ENCODE data around the gene MFSD11. TPM values are rescaled to one million over a fixed set of nuclear protein-coding genes. Genes with fewer than 3 reads are reported as not detected.
"Not testable (repeated sequence)": the region's sequence is repeated elsewhere in the genome, so short reads cannot be mapped to it uniquely, and the experiment has no call there.

Gene MFSD11
- total RNA-seq, 1 donor from 2014 or later: 21.4 TPM

DNA sequence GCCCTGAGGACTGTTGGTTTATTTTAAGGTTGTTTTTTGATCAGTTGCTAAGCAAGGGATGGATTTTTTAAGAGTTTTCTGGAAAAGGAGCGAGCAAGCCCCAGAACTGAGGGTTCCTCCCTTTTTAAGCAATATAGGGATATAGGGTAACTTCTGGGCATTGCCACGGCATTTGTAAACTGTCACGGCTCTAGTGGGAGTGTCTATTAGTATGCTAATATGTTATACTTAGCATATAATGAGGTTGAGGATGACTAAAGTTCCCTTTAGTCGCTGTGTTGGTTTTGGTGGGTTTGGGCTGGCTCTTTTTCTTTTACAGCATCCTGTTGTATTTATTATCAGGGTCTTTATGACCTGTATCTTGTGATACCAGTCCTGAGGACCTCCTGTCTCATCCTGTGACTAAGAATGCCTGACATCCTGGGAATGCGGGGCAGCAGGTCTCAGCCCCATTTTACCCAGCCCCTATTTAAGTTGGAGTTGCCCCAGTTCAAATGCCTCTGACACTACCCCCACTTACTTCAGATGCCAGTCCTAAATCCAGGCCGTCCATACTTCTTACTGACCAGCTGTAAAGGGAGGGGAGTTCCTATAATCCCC, 59.4 kb downstream of the MFSD11 start:
- Histone ChIP-seq H3K9me3 (replicated peaks) (no peaks in the 10 kb centered on the region), H3K36me3 (no peaks in the 10 kb centered on the region), H3K27me3 (ENCODE audit: low read depth) (no peaks in the 10 kb centered on the region), H3K4me3 (no peak overlapping the region), H3K4me1 (no peaks in the 10 kb centered on the region), H3K27ac (replicated peaks) (no peak overlapping the region)
- TF ChIP-seq, protein P1, sequence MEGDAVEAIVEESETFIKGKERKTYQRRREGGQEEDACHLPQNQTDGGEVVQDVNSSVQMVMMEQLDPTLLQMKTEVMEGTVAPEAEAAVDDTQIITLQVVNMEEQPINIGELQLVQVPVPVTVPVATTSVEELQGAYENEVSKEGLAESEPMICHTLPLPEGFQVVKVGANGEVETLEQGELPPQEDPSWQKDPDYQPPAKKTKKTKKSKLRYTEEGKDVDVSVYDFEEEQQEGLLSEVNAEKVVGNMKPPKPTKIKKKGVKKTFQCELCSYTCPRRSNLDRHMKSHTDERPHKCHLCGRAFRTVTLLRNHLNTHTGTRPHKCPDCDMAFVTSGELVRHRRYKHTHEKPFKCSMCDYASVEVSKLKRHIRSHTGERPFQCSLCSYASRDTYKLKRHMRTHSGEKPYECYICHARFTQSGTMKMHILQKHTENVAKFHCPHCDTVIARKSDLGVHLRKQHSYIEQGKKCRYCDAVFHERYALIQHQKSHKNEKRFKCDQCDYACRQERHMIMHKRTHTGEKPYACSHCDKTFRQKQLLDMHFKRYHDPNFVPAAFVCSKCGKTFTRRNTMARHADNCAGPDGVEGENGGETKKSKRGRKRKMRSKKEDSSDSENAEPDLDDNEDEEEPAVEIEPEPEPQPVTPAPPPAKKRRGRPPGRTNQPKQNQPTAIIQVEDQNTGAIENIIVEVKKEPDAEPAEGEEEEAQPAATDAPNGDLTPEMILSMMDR (IDR thresholded peaks at IDR 0.05; ENCODE audit: borderline replicate concordance): no peak
- no peak for DNase-seq
- intact Hi-C loops (cut with micrococcal nuclease): no loop called here

DNA sequence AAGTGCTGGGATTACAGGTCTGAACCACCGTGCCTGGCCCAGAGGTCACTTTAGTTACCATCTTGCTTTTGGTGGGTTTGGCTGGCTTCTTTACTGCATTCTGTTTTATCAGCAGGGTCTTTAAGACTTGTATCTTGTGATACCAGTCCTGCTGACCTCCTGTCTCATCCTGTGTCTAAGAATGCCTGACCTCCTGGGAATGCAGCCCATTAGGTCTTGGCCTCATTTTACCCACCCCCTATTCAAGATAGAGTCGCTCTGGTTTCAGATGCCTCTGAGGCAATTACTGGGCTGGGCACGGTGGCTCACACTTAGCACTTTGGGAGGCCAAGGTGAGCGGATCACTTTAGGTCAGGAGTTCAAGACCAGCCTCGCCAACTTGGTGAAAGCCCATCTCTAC, 63.8 kb downstream of the MFSD11 start:
- no peak for DNase-seq
- H3K4me3 ChIP-seq: no peak overlapping the region
- no peak overlapping the region for H3K27ac ChIP-seq (replicated peaks)
- no peaks in the 10 kb centered on the region for H3K4me1 ChIP-seq
- H3K27me3 ChIP-seq (ENCODE audit: low read depth): no peaks in the 10 kb centered on the region
- no peaks in the 10 kb centered on the region for H3K36me3 ChIP-seq
- TF ChIP-seq, protein P1 (IDR thresholded peaks at IDR 0.05; ENCODE audit: borderline replicate concordance): no peak
- intact Hi-C loops (cut with micrococcal nuclease): no loop called here
- no peaks in the 10 kb centered on the region for H3K9me3 ChIP-seq (replicated peaks)

DNA sequence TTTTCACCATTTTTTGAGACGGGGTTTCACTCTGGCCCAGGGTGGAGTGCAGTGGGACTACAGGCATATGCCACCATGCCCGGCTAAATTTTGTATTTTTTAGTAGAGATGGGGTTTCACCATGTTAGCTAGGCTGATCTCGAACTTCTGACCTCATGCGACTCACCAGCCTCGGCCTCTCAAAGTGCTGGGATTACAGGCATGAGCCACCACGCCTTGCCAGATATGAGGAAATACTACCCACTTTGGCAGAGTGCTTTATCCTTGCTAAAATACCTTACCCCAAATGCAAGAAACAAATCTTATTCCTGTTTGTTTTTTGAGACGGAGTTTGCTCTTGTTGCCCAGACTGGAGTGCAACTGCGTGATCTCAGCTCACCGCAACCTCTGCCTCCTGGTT, 67.4 kb downstream of the MFSD11 start:
- no peak for DNase-seq
- Histone ChIP-seq H3K27me3 (ENCODE audit: low read depth) (no peaks in the 10 kb centered on the region), H3K27ac (replicated peaks) (no peak overlapping the region), H3K9me3 (replicated peaks) (no peaks in the 10 kb centered on the region), H3K4me1 (no peaks in the 10 kb centered on the region), H3K36me3 (peaks cover 5% of the 10 kb centered on the region), H3K4me3 (no peak overlapping the region)
- intact Hi-C loops (cut with micrococcal nuclease): no loop called here
- TF ChIP-seq, protein P1 (IDR thresholded peaks at IDR 0.05; ENCODE audit: borderline replicate concordance): no peak

DNA sequence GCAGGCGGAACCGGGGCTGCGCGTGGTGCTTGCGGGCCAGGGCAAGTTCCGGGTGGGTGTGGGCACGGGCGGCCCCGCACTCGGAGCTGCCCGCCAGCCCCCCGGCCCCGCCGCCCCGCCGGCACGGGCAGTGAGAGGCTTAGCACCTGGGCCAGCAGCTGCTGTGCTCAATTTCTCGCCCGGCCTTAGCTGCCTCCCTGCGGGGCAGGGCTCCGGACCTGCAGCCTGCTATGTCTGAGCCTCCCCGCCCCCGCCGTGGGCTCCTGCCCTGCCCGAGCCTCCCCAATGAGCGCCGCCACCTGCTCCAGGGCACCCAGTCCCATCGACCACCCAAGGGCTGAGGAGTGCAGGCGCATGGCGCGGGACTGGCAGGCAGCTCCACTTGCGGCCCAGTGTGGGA, 68.2 kb downstream of the MFSD11 start:
- H3K4me1 ChIP-seq; intact Hi-C loops (cut with micrococcal nuclease); H3K27ac ChIP-seq (replicated peaks); DNase-seq; H3K4me3 ChIP-seq; H3K27me3 ChIP-seq (ENCODE audit: low read depth); H3K9me3 ChIP-seq (replicated peaks); H3K36me3 ChIP-seq: not testable (repeated sequence)

DNA sequence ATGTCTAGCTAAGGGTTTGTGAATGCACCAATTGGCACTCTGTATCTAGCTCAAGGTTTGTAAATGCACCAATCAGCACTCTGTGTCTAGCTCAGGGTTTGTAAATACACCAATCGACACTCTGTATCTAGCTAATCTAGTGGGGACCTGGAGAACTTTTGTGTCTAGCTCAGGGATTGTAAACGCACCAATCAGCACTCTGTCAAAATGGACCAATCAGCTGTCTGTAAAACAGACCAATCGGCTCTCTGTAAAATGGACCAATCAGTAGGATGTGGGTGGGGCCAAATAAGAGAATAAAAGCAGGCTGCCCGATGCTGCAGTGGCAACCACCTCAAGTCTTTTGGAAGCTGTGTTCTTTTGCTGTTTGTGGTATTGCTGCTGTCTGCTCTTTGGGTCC, 68.8 kb downstream of the MFSD11 start:
- H3K4me3 ChIP-seq; H3K27me3 ChIP-seq (ENCODE audit: low read depth); H3K9me3 ChIP-seq (replicated peaks); H3K27ac ChIP-seq (replicated peaks); H3K4me1 ChIP-seq; intact Hi-C loops (cut with micrococcal nuclease); DNase-seq; H3K36me3 ChIP-seq: not testable (repeated sequence)

DNA sequence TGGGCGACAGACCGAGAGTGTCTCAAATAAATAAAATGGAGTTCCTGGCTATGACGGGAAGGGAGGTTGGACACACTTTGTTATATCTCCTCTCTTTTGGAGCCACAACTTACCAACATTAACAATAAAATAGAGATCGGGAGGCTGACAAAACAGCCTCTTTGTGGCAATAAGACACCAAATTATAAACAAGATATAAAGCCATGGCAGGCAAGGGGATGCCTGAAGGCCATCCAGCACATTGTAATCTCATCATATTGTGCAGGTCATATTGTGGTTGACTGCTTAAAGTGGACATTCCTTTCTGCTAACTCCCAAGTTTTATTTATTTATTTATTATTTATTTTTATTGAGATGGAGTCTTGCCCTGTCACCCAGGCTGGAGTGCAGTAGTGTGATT, 70.4 kb downstream of the MFSD11 start:
- Histone ChIP-seq H3K9me3 (replicated peaks) (no peaks in the 10 kb centered on the region), H3K27me3 (ENCODE audit: low read depth) (peaks cover 5% of the 10 kb centered on the region), H3K4me3 (no peak overlapping the region), H3K36me3 (peaks cover 5% of the 10 kb centered on the region), H3K4me1 (no peaks in the 10 kb centered on the region), H3K27ac (replicated peaks) (no peak overlapping the region)
- DNase-seq: no peak
- intact Hi-C loops (cut with micrococcal nuclease): no loop called here
- TF ChIP-seq, protein P1 (IDR thresholded peaks at IDR 0.05; ENCODE audit: borderline replicate concordance): no peak
